Posterior vena cava (tissue), 2 donors: Measurements from ENCODE around the gene FOXL1. TPM values are rescaled to one million over a fixed set of nuclear protein-coding genes. Genes with fewer than 3 reads are reported as not detected.
A peak's percentile ranks its signal among the peaks of the same experiment; 100 is the strongest.

Source experiments
- DNase-seq: peaks from one replicate; pipeline ENCODE4 v3.0.0-alpha.2; 2020; ENCODE audit warnings: low spot score
- intact Hi-C, 2 donors: fragments of 100-400 bp; cut with DNase I; formaldehyde crosslinking; loops; one replicate each; pipeline versions ENCODE4 v1.14.1 to v1.14.2; 2022 to 2023
- long read RNA-seq, 2 donors: library from polyadenylated mRNA; unstranded; transcript quantifications; one replicate each; pipeline ENCODE4 v2.0.0, GENCODE V29; 2020 to 2021
- total RNA-seq, 2 donors: library from RNA; stranded (reverse); fragmentation: NEBNext Ultra II Directional; extraction: Animal tissue kit (Norgen Biotek cat#: 25700); gene quantifications; one replicate each; pipeline ENCODE4 v1.2.1, GENCODE V29; 2021
- donor health status: DM: yes; HTN: yes; CAD: no.
- donor health status: DM: yes; HTN: yes; CAD: no.

The FOXL1 gene
- total RNA-seq = 1 to 10 TPM; 7.5 to 8.9 TPM
- long read RNA-seq, donor 1, transcript FOXL1-201 (1 exons, 3,655 nt) = major isoform, 7 of 8 reads
- long read RNA-seq, donor 1, partial matches to known transcripts = 0 of 8 reads
- long read RNA-seq, donor 1, other reads (novel, unspliced or antisense) = 1 of 8 reads
- long read RNA-seq, donor 2, partial matches to known transcripts = 0 of 2 reads
- long read RNA-seq, donor 2, other reads (novel, unspliced or antisense) = 0 of 2 reads

GRCh38 chr16:86578061-86578599, at the start of gene FOXL1:
TSS of gene FOXL1 (plus strand) at chr16:86578549. CDS start at chr16:86578724, 175 bp downstream.
- intact Hi-C loops = loop anchor here in 1 of 2 donors (5.0 kb wide), 1 partner anchor 94 kb away; no protein-coding TSS in a partner anchor
- DNase-seq = peak; percentile 69

GRCh38 chr16:86529160-86529559, 49.2 kb upstream of the FOXL1 start:
- intact Hi-C loops = no loop called here
- peak; percentile 43 for DNase-seq

- DNase-seq = peak; percentile 66
- intact Hi-C loops = loop anchor here in 1 of 2 donors (5.0 kb wide), 1 partner anchor 1698 kb away; no protein-coding TSS in a partner anchor
Observed at GRCh38 chr16:86530251-86531190, 47.8 kb upstream of the FOXL1 start.

GRCh38 chr16:86531191-86531545, 47.2 kb upstream of the FOXL1 start:
- intact Hi-C loops = loop anchor here in 1 of 2 donors (5.0 kb wide), 1 partner anchor 1699 kb away; no protein-coding TSS in a partner anchor
- peak; percentile 90 for DNase-seq

- intact Hi-C loops = loop anchor here in 1 of 2 donors (5.0 kb wide), 1 partner anchor 1700 kb away; no protein-coding TSS in a partner anchor
- peak; percentile 81 for DNase-seq
Observed at GRCh38 chr16:86531641-86532525, 46.5 kb upstream of the FOXL1 start.

- no peak for DNase-seq
- intact Hi-C loops = loop anchor here in 1 of 2 donors (5.0 kb wide), 1 partner anchor 1700 kb away; no protein-coding TSS in a partner anchor
Observed at GRCh38 chr16:86532526-86532815, 45.9 kb upstream of the FOXL1 start.

- peak; percentile 47 for DNase-seq
- intact Hi-C loops = loop anchor here in 1 of 2 donors (5.0 kb wide), 1 partner anchor 1701 kb away; no protein-coding TSS in a partner anchor
Observed at GRCh38 chr16:86533076-86533475, 45.3 kb upstream of the FOXL1 start.

- intact Hi-C loops = loop anchor here in 1 of 2 donors (5.0 kb wide), 1 partner anchor 1702 kb away; no protein-coding TSS in a partner anchor
- DNase-seq = peak; percentile 56
Observed at GRCh38 chr16:86533767-86534351, 44.5 kb upstream of the FOXL1 start.

GRCh38 chr16:86534779-86535615, 43.4 kb upstream of the FOXL1 start:
- intact Hi-C loops = loop anchor here in 1 of 2 donors (5.0 kb wide), 2 partner anchors 1093 to 1703 kb away; no protein-coding TSS in a partner anchor
- peak; percentile 35 for DNase-seq

GRCh38 chr16:86536621-86537020, 41.7 kb upstream of the FOXL1 start:
- DNase-seq = peak; percentile 64
- intact Hi-C loops = loop anchor here in 1 of 2 donors (5.0 kb wide), 1 partner anchor 1094 kb away; no protein-coding TSS in a partner anchor

- intact Hi-C loops = loop anchor here in 1 of 2 donors (5.0 kb wide), 1 partner anchor 1095 kb away; no protein-coding TSS in a partner anchor
- no peak for DNase-seq
Observed at GRCh38 chr16:86537486-86537885, 40.9 kb upstream of the FOXL1 start.

- intact Hi-C loops = loop anchor here in 1 of 2 donors (5.0 kb wide), 1 partner anchor 1096 kb away; no protein-coding TSS in a partner anchor
Observed at GRCh38 chr16:86538196-86538780, 40.1 kb upstream of the FOXL1 start.

GRCh38 chr16:86540894-86541293, 37.5 kb upstream of the FOXL1 start:
- intact Hi-C loops = no loop called here

More at GRCh38 chr16:86538196-86538780, 40.1 kb upstream of the FOXL1 start:
- DNase-seq = peak; percentile 67

GRCh38 chr16:86541560-86541959, 36.8 kb upstream of the FOXL1 start:
- intact Hi-C loops = no loop called here
- no peak for DNase-seq

More at GRCh38 chr16:86540894-86541293, 37.5 kb upstream of the FOXL1 start:
- no peak for DNase-seq

GRCh38 chr16:86542756-86543750, 35.3 kb upstream of the FOXL1 start:
- DNase-seq = no peak
- intact Hi-C loops = no loop called here

GRCh38 chr16:86545481-86545880, 32.9 kb upstream of the FOXL1 start:
- DNase-seq = peak; percentile 40
- intact Hi-C loops = no loop called here
